HG02623 (cell line): ENCODE data around the gene ADAM8.
"Not testable (repeated sequence)": the region's sequence is repeated elsewhere in the genome, so short reads cannot be mapped to it uniquely, and the experiment has no call there.

Experiments used
- ATAC-seq: cut with Tn5 transposase; IDR thresholded peaks from one replicate; pipeline ENCODE4 v1.9.1; 2021; ENCODE audit warnings: moderate library complexity; ENCODE audit not compliant: unreplicated experiment

Gene ADAM8

DNA sequence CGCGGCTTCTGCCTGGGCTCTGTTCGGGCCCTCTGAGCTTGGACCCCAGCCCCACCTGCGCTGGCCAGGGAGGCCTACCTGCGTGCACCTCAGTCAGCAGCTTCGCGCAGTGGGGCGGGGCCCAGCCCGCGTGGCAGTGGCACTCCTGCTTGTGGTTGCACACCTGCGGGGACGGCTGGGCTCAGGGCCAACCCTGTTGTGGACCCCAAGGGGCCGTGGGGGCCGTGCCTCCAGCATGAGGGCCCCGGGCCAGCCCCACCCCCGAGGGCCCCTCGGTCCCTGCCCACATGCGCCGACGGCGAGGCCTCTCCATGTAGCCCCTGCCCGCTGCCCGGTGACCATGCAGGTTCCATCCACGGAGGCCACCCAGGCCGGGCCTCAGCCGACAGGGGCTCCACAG, 7.3 kb downstream of the ADAM8 start:
- no peak for ATAC-seq

DNA sequence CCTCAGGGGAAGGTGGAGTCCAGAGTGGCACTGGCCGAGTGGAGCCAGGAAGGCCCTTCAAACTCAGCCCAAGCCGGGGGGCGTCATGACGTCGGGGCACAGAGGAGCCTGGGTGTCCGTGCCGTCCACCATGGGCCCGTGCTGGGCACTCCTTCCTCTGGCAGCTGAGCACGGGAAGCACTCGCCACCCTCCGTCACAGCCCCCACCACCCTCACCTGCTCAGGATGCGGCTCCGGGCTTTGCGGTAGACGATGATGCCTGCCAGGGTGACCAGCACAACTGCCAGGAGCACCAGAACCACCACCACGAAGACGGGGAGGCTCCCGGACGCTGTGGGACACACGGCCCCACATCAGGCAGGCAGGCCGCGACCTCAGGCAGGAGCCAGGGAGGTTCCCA, 8.1 kb downstream of the ADAM8 start:
- no peak for ATAC-seq

DNA sequence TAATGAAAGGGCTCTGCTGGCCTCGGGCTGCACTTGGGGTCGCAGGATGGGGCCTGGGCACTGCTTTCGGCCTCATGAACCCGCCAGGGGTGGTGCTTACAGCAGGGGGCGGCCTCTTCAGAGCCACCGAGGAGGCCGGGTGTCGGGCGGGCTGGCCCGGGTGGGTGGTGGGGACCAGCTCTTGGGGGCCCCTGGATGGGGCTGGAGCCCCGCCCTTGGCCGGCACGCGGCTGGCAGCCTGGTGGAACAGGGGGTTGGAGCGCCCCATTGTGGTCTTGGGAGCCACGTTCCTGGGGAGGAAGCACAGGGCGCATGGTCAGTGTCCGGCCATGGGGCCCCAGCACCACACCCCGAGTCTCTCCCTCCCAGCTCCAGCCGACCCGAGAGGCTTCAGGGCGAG, 8.8 kb downstream of the ADAM8 start:
- no peak for ATAC-seq

DNA sequence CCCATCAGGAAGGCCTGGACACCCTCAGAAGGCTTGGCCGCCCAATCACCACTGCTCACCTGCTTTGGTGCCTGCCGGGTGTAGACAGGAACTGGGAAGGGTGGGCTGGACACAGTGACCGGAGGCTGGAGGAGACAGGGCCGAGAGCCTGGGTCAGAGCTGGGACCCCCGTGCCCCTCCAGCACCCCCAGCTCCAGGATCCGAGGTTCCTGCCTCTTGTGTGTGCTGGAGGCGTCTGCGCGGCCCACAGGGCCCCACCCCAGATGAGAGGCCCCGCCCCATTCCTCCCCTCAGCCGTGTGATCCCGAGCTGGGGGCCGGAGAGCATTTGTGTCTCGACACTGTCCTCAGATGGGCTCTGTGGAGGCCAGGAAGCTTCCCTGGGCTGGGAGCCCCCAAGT, 9.4 kb downstream of the ADAM8 start:
- no peak for ATAC-seq

DNA sequence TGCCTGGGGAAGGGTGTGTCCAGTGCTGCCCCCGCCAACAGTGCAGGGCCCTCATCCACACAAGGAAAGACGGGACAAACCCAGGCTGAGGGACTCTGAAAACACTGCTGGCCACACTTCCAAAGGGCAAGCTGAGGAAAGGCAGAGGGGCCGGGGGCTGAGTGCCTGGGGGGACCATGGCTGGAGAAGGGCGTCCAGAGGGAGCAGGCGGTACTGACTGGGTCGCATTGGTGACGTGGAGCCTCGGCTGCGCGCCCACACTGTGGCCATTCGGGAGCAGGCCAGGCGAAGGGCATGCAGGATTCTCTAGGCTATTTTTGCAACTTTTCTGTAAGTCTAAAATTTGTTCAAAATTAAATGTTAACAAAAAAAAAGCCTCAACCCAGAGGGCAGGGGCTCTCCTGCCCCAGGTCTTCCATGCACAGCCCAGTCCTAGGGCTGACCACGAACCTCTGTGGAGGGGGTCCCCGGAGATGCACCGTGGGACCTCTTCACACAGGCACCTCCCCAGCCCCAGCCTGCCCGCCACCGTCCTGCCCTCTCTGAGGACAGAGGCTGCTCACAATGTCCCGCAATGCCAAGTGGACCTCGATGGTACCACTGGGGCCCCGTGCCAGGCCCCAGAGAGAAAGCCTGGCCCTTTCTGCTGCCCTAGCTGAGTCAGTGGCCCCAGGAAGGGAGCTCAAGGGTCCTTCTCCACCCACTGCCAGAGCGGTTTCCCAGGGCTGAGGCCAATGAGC, 10.4 kb downstream of the ADAM8 start:
- ATAC-seq: no peak

DNA sequence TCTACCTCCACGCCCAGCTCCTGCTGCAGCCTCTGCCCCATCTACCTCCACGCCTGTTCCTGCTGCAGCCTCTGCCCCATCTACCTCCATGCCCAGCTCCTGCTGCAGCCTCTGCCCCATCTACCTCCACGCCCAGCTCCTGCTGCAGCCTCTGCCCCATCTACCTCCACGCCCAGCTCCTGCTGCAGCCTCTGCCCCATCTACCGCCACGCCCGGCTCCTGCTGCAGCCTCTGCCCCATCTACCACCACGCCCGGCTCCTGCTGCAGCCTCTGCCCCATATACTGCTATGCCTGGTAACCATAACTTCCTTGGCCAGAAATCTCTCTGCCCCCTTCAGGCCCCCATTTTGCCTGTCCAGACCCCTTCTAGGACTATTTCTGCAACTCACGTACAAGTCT, 11.6 kb downstream of the ADAM8 start:
- ATAC-seq: not testable (repeated sequence)

DNA sequence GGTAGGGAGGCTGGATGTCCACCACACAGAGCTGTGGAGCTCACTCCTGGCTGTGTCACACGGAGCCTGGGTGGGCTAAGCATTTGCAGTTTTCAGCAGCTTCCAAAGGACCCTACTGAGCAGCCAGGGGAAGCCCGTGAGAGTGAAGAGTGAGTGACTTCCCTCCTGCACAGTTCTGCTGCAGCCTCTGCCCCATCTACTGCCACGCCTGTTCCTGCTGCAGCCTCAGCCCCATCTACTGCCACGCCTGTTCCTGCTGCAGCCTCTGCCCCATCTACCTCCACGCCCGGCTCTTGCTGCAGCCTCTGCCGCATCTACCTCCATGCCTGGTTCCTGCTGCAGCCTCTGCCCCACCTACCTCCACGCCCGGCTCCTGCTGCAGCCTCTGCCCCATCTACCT, 12.2 kb downstream of the ADAM8 start:
- no peak for ATAC-seq

DNA sequence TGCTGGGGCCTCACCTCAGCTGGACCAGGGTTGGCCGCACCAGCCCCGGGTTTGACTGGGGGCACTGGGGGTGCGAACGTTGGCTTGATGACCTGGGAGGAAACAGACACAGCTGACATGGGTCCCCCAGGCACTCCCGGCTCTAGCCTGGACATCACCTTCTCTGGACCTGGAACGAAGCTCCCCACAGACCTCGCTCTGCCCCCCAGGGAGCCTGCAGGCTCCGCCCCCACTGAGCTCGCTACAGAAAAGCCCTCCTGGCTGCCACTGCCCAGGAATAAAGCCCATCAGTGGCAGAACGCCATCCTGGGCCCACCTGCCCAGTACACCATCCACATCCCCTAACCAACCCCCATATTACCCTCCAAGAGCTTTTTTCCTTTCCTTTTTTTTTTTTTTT, 13.0 kb downstream of the ADAM8 start:
- ATAC-seq: no peak

DNA sequence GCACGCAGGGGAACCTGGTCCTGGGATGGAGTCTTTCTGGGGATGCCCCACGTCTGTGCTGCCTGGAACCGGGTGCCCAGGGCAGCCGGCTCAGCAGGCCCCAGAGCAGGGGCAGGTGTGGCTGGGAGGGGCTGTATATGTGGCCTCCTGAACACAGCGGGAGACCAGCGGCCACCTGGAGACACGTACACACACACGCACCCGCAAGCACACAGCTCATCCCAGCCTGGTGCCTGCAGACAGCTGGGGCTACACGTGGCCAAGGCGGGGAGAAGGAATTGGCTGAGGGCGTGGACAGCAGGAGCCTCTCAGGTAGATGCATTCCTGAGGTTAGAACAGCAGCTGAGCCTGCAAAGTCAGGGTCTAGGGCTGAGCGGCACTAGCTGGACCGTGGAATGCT, 14.0 kb downstream of the ADAM8 start:
- ATAC-seq: no peak

DNA sequence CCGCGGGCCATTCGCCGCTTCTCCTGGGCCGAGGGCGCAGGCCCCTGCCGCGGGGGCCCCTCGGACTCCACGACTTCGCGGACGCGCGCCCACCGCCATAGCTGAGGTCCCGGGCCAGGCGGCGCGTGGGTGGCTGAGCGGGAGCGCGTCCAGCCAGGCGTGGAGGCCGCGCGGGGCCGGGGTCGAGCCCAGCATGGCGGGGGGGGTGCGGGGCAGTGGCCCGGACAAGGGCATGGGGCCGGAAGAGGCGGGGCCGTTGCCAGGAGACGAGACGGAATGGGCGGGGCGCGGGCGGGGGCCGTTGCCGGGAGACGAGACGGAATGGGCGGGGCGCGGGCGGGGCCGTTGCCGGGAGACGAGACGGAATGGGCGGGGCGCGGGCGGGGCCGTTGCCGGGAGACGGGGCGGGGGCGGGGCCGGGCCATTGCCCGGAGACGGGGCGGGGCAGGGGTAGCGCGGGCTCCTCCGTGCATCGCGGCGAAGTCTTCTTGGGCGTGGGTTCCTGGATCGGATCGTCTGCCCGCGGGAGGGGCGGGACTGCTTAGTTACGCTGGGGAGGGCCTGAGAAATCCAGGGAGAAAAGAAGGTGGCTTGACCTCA, 14.8 kb downstream of the ADAM8 start:
- peak; percentile 64 for ATAC-seq

DNA sequence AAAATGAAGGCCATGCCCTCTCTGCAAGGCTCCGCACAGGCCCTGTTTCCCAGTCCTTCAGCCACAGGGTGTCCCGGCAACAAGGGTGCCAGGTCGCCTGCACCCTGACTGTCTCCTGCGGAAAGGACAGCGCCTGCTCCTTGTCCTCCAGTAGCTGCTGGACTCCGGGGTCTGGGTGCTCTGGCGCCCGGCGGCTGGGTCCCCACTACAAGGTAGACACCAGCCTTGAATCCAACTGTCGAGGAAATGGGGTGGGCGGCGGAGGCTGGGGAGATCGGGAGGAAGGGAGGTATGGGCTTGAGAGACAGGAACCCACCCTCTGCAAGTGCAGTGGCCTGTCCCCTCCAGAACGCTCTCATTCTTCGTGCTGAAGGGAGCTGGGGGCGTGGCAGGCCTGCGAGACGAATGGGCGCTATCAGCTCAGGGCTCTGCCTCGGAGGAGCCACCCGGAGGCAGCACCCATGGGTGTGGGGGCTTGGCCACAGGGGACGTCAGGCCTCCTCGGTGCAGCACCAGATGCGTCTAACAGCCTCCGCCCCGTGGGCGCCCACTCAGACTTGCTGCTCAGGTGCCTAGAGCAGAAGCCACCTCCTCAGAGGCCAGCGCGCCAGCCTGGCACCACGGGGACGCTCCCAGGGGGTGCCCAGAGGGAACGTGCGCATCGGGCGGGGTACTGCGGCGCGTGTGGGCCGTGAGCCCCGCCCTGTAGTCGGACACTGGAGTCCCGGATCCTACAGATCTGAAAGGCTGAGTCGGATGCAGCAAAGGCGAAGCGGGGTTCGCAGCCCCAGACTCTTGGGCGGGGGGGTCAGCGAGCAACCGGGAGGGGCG, 15.6 kb downstream of the ADAM8 start:
- peak; percentile 51 for ATAC-seq

DNA sequence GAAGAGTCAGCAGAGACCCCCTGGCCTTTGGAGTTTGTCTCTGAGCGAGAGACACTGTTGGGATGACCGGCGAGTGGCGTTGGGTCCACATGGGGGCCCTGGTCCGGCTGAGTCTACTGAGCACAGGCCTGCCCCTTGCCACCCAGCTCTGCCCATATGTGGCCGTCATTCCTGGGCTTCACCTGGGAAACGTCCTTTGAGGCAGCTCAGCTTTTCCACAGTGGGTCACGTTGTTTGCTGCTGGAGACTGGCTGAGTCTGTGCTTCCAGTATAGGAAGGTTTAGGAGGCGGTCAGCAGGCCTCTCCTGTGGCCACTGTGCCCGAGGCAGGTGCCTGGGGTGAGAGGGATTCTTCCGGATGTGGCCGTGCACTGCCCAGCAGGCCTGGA, 17.1 kb downstream of the ADAM8 start:
- no peak for ATAC-seq

DNA sequence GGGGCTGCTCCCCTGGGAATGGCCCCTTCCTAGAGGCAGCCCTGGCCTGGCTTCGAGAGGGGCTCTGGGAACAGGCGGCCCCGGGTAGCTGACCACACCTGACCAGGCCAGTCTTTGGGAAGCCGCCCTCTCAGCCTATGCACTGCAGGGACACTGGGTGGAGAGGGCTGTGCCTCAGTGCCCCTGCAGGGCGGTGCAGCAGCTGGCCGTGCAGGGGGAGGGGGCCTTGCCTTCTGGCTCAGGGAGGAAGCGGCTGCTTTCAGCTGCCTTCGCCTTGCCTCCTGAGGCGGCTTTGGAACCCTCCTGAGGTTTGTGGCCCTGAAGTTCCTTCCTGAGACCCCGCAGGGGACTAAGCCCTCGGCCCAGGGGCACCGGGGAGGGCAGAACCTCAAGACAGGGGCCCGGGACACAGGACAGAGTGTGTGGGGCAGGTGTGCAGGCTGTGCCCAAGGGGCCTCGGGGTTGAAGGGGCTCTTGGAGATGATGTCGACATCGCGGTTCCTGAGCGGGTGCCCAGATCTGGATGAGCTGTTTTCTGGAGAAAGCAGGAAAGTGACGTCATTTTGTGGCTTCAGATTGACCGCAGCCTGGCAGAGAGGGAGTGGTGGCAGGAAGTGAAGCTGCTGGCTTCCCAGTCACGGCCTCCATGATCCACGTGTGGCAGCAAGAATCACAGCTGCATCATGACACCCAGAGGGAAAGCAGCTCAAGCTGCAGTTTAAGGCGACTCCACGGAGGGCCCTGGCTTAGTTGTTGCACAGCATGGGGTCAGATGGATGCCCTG, 17.7 kb downstream of the ADAM8 start:
- no peak for ATAC-seq

DNA sequence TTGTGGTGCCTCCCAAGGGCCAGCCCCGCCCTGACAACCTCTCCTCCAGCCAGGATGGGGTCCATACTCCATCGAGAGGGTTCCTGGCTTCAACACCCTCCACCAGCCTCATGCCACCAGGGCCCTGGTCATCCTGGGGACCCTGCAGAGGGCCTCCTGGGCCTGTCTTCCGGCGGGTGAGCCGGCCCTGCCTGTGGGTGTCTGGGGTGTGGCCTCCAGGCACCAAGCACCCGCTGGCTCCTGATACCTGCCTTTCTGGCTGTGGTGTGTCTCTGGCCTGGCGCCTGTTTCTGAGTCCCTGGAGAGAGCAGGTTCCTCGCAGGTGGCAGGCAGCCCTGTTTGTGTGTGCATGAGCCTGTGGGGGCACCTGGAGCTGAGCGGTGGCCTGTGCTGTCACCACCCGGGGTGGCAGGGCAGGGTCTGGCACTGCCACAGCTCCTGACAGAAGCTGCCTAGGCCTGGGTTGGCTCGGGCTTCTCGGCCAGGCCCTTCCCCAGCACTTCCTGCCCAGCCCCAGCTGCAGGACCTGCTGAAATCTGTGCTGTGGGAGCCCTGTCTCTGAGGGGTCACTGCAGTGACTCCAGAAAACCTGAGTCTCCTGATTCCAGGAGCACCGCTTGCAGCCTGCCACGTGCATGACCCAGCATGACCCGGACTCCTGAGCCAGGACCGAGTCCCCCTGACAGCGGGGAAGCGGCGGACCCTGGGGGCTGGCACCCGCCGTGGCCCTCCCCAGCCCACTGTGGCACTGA, 18.4 kb downstream of the ADAM8 start:
- no peak for ATAC-seq

DNA sequence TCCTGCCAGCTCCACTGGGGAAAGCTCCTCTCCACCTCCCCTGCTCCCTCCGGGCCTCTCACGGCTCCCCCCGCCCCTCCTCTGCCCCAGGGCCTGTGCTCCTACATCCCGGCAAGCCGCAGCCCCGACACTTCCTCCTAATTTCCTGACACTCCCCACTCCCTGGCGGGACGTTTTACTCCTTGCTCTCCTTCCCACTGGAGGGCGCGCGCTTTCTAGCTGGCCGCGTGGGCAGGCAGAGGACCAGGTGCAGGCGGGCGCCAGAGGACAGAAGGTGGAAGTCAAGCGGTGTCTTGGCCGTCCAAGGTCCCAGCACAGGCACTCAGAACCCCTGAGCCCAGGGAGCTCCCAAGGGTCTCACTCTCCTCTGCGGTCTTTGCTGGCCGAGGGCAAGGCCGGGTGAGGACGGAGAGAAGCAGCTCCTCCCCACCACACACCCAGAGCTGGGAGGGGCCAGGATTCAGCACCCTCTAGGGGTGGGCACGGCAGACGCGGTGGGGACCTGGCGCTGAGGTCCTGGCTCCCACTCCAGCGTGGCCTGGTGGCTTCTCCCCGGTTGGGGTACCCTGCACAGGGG, 19.1 kb downstream of the ADAM8 start:
- no peak for ATAC-seq

DNA sequence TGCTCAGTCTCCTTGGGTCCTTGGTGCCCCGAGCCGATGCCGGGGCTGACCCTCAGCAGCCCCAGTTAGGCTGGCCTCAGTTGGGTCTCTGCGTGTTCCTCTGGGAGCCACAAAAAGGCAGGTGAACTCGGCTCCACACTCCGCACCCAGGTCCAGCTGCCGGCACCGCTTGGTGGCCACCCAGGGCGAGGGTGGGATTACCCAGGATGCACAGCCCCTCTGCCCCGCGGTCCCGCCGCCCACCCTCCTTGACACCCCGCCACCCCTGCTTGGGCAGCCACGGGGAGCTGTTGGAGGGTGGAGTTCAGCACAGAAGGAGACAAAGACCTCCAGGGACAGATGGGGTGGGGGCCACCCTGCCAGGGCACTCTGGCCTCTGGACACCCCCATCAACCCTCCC, 21.3 kb downstream of the ADAM8 start:
- ATAC-seq: no peak

DNA sequence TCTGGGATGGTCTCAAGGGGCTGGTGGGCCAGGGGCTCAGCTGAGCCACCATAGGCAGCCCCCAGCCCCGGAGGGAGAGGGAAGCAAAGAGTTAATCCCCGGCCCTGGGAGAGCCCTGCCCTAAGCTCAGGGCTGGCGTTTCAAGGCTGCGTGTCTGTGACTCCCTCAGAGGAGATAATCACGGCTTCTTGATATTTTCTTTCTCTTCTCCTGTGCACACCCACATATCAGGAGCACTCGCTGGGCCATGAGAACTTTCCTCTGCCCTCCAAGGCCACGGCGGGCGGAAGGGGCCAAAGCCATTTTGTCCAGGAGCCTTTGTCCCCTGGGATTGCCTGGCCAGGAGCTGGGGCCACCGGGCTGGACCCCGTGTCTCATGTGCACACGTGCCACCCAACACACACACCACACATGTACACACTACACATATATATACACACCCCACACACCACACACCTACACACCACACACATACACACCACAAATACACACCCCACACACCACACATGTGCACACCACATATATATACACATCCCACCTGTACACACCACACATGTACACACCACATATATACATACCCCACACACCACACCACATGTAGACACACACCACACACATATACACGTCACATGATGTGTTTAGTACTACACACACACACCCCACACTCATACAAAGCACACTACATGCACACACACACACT, 22.1 kb downstream of the ADAM8 start:
- no peak for ATAC-seq

DNA sequence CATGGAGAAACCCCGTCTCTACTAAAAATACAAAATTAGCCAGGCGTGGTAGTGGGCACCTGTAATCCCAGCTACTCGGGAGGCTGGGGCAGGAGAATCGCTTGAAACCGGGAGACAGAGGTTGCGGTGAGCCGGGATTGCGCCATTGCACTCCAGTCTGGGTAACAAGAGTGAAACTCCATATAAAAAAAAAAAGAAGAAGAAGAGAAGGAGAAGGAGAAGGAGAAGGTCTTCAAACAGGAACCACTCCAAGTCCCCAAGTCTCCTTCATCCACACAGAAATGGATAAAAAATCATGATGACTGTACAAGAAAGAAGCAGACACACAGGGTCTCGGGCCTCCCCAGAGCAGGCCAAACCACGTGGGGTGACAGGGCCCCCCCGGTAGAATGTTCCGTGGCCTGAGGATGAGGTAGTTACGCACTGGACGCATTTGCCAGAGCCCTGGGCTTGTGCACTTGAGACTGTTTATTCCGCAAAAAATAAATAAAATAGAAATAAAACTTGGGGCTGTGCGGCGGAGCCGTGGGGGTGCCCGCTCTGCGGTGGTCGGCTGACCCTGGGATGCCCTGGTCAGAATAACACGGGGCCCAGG, 23.2 kb downstream of the ADAM8 start:
- ATAC-seq: no peak

DNA sequence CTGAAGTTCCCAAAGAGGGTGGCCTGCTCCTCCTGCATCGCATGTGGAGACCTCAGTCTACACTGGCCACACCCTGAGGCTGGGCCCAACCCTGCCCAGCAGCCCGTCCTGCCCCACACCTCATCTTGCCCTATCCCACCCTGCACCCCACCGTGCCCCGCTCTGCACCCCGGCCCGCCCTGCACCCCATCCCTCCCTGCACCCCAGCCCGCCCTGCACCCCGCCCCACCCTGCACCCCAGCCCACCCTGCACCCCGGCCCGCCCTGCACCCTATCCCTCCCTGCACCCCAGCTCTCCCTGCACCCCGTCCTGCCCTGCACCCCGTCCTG, 24.5 kb downstream of the ADAM8 start:
- no peak for ATAC-seq
